Glutamatergic neuron (in vitro differentiated cells): ENCODE results near the gene NTRK2. TPM values are rescaled to one million over a fixed set of nuclear protein-coding genes. Genes with fewer than 3 reads are reported as not detected.

Source experiments
- DNase-seq: peaks from one replicate; pipeline ENCODE4 v3.0.0; 2022
- H3K27ac Mint-ChIP-seq: one replicate; pipeline ENCODE4 v1.8.0; 2020; ENCODE audit warnings: mild to moderate bottlenecking, mixed read lengths, inconsistent platforms; ENCODE audit not compliant: unreplicated experiment
- H3K27me3 Mint-ChIP-seq: one replicate; pipeline ENCODE4 v1.8.0; 2020; ENCODE audit warnings: mild to moderate bottlenecking, moderate library complexity, mixed read lengths, inconsistent platforms; ENCODE audit not compliant: unreplicated experiment
- H3K36me3 Mint-ChIP-seq: one replicate; pipeline ENCODE4 v1.8.0; 2020; ENCODE audit warnings: mild to moderate bottlenecking, mixed read lengths, inconsistent platforms; ENCODE audit not compliant: unreplicated experiment
- H3K4me1 Mint-ChIP-seq: one replicate; pipeline ENCODE4 v1.8.0; 2020; ENCODE audit warnings: mild to moderate bottlenecking, low read depth, mixed read lengths, inconsistent platforms; ENCODE audit not compliant: unreplicated experiment
- H3K4me3 Mint-ChIP-seq: one replicate; pipeline ENCODE4 v1.8.0; 2020; ENCODE audit warnings: mild to moderate bottlenecking, mixed read lengths, inconsistent platforms; ENCODE audit not compliant: unreplicated experiment
- H3K9me3 Mint-ChIP-seq: one replicate; pipeline ENCODE4 v1.8.0; 2020; ENCODE audit warnings: mild to moderate bottlenecking, moderate library complexity, mixed read lengths, inconsistent platforms; ENCODE audit not compliant: unreplicated experiment
- CTCF ChIP-seq: fragments of 200-600 bp; sonication (generic); IDR thresholded peaks from one replicate; pipeline ENCODE4 v1.5.0; 2021; ENCODE audit not compliant: partially characterized antibody, unreplicated experiment
- total RNA-seq: library from RNA; stranded (reverse); fragmentation: NEBNext Ultra II Directional; extraction: Animal tissue kit (Norgen Biotek cat#: 25700); gene quantifications from one replicate; pipeline ENCODE4 v1.2.1, GENCODE V29; 2021; ENCODE audit not compliant: unreplicated experiment

Gene NTRK2
- total RNA-seq, 1 donor from 2014 or later, result 2.1 TPM

- TF ChIP-seq CTCF, result no peak
- Mint-ChIP-seq H3K27me3 (peaks cover 2% of the 10 kb centered on the region), H3K27ac (peak overlapping the region; percentile 74), H3K36me3 (no peaks in the 10 kb centered on the region), H3K4me3 (peak overlapping the region; percentile 47), H3K4me1 (peaks cover 21% of the 10 kb centered on the region), H3K9me3 (no peaks in the 10 kb centered on the region)
- DNase-seq, result no peak
Observed at GRCh38 chr9:84860249-84861115, 191.0 kb downstream of the NTRK2 start.

- H3K27ac Mint-ChIP-seq, result no peak overlapping the region
Observed at GRCh38 chr9:84861455-84861854, 191.9 kb downstream of the NTRK2 start.

GRCh38 chr9:84862308-84862707, 192.8 kb downstream of the NTRK2 start:
- peaks cover 21% of the 10 kb centered on the region for H3K4me1 Mint-ChIP-seq
- H3K36me3 Mint-ChIP-seq, result no peaks in the 10 kb centered on the region
- H3K4me3 Mint-ChIP-seq, result no peak overlapping the region
- H3K27me3 Mint-ChIP-seq, result peaks cover 2% of the 10 kb centered on the region
- H3K9me3 Mint-ChIP-seq, result no peaks in the 10 kb centered on the region
- TF ChIP-seq CTCF, result no peak
- DNase-seq, result no peak
- no peak overlapping the region for H3K27ac Mint-ChIP-seq

More at GRCh38 chr9:84861455-84861854, 191.9 kb downstream of the NTRK2 start:
- peaks cover 2% of the 10 kb centered on the region for H3K27me3 Mint-ChIP-seq
- no peak overlapping the region for H3K4me3 Mint-ChIP-seq
- TF ChIP-seq CTCF, result no peak
- H3K36me3 Mint-ChIP-seq, result no peaks in the 10 kb centered on the region
- H3K4me1 Mint-ChIP-seq, result peaks cover 21% of the 10 kb centered on the region
- H3K9me3 Mint-ChIP-seq, result no peaks in the 10 kb centered on the region
- DNase-seq, result no peak

GRCh38 chr9:84862810-84863287, 193.3 kb downstream of the NTRK2 start:
- DNase-seq, result peak; percentile 27
- Mint-ChIP-seq H3K27ac (no peak overlapping the region), H3K9me3 (no peaks in the 10 kb centered on the region), H3K4me3 (no peak overlapping the region), H3K4me1 (peaks cover 21% of the 10 kb centered on the region), H3K27me3 (peaks cover 2% of the 10 kb centered on the region), H3K36me3 (no peaks in the 10 kb centered on the region)
- no peak for TF ChIP-seq CTCF

GRCh38 chr9:84863372-84863771, 193.8 kb downstream of the NTRK2 start:
- H3K27ac Mint-ChIP-seq, result no peak overlapping the region

More at GRCh38 chr9:84863372-84863771, 193.8 kb downstream of the NTRK2 start:
- DNase-seq, result no peak
- Mint-ChIP-seq H3K4me3 (no peak overlapping the region), H3K9me3 (no peaks in the 10 kb centered on the region), H3K4me1 (peaks cover 21% of the 10 kb centered on the region), H3K27me3 (peaks cover 2% of the 10 kb centered on the region), H3K36me3 (no peaks in the 10 kb centered on the region)
- TF ChIP-seq CTCF, result no peak
